Activated CD4-positive, CD25-positive, alpha-beta regulatory T cell (primary cell): ENCODE results near the gene ENTR1.
A peak's percentile ranks its signal among the peaks of the same experiment; 100 is the strongest.
"Not testable (repeated sequence)": the region's sequence is repeated elsewhere in the genome, so short reads cannot be mapped to it uniquely, and the experiment has no call there.

ENCODE experiments used
- DNase-seq, 4 experiments: peaks; one replicate each; lab custom pipeline; 2025; lab: John Stamatoyannopoulos, UW

ENTR1 gene

GRCh38 chr9:136438548-136439480 lies 28.4 kb upstream of the ENTR1 start:
- peak; percentile 11 to 27 (median 24) for DNase-seq

- DNase-seq = no peak
Measured at GRCh38 chr9:136437839-136438547, 27.6 kb upstream of the ENTR1 start.

- DNase-seq = no peak
Measured at GRCh38 chr9:136437430-136437829, 27.0 kb upstream of the ENTR1 start.

GRCh38 chr9:136436055-136436634 lies 25.7 kb upstream of the ENTR1 start:
- DNase-seq = no peak

- no peak for DNase-seq
Measured at GRCh38 chr9:136434580-136435169, 24.3 kb upstream of the ENTR1 start.

GRCh38 chr9:136433849-136434579 lies 23.6 kb upstream of the ENTR1 start:
- DNase-seq = no peak

- no peak for DNase-seq
Measured at GRCh38 chr9:136433043-136433715, 22.8 kb upstream of the ENTR1 start.

GRCh38 chr9:136432591-136432990 lies 22.2 kb upstream of the ENTR1 start:
- no peak for DNase-seq

- DNase-seq = no peak
Measured at GRCh38 chr9:136431782-136432350, 21.5 kb upstream of the ENTR1 start.

- DNase-seq = no peak
Measured at GRCh38 chr9:136430588-136431234, 20.3 kb upstream of the ENTR1 start.

- no peak for DNase-seq
Measured at GRCh38 chr9:136429683-136430491, 19.5 kb upstream of the ENTR1 start.

- DNase-seq = no peak
Measured at GRCh38 chr9:136429075-136429628, 18.7 kb upstream of the ENTR1 start.

GRCh38 chr9:136426787-136427186 lies 16.4 kb upstream of the ENTR1 start:
- no peak for DNase-seq

GRCh38 chr9:136425367-136425766 lies 15.0 kb upstream of the ENTR1 start:
- DNase-seq = not testable (repeated sequence)

- DNase-seq = no peak
Measured at GRCh38 chr9:136424750-136425362, 14.4 kb upstream of the ENTR1 start.

GRCh38 chr9:136423432-136424146 lies 13.2 kb upstream of the ENTR1 start:
- no peak for DNase-seq

- no peak for DNase-seq
Measured at GRCh38 chr9:136422876-136423275, 12.5 kb upstream of the ENTR1 start.

GRCh38 chr9:136421791-136422190 lies 11.4 kb upstream of the ENTR1 start:
- no peak for DNase-seq
